NCI-H82 treated with DMSO at 0.1 percent for 48 hours (cell line): ENCODE data around the gene RDH12.
A peak's percentile ranks its signal among the peaks of the same experiment; 100 is the strongest.

Experiments
- DNase-seq: peaks from one replicate; lab custom pipeline; 2025; ENCODE audit not compliant: unreplicated experiment; lab: John Stamatoyannopoulos, UW

The RDH12 gene

GRCh38 chr14:67746927-67747326 lies 45.2 kb downstream of the RDH12 start:
- no peak for DNase-seq

- no peak for DNase-seq
Measured at GRCh38 chr14:67748312-67748711, 46.6 kb downstream of the RDH12 start.

DNA sequence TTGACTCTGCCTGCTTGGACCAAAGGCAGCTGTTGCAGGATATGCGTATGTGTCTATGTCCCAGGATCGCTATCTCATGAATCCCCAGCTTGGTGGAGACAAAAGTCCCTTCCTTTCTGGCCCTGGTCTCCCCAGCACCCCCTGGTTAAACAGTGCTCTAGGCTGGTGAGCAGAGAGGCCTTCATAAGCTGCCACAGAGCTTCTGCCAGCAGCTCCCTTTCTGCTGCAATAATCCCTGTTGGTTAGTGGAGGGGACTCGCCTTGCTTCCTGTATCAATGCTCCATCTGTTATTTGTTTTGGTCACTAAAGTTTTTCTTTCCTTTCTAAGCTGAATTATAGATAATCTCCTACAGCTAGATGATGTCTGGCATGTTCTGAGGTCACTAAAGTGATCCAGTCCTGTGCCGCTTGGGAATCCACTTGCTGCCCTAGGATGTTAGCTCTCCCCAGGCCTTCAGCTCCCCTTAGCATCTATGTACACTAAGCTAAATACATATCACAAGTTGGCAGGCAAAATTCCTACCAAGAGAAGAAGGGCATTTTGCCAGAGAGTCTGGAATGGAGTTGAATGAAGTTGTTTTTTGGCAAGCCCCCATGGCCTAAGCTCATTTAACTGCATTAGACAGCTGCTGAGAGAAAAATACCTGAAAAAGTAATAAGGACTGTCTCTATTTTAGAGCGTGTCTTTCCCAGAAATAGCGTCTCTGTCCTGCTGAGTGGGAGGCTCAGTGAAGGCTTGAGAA lies 47.8 kb downstream of the RDH12 start:
- DNase-seq, result peak; percentile 29

GRCh38 chr14:67756496-67756895 lies 54.8 kb downstream of the RDH12 start:
- DNase-seq, result no peak

- no peak for DNase-seq
Measured at GRCh38 chr14:67757175-67757574, 55.5 kb downstream of the RDH12 start.

GRCh38 chr14:67759916-67760315 lies 58.2 kb downstream of the RDH12 start:
- peak; percentile 17 for DNase-seq

DNA sequence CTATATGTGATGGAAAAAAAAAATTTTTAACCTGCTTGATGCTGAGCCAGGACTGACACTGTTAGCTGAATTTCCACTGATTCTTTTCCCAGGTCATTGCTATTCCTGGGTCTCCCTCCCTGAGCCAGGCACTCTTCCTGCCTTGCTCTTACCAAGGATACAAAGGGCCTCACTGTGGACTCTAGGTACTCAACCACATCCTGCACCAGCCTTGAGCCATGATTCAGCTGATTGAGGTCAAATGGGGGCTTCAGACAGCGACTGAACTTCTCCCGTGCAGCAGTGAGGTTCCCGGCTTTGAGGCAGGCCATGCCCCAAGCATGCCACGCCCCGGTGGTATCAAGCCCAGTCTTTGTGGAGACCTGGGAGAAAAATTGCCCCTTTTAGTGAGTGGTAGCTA lies 60.4 kb downstream of the RDH12 start:
- DNase-seq, result no peak

- DNase-seq, result no peak
Measured at GRCh38 chr14:67763158-67763822, 61.6 kb downstream of the RDH12 start.

- no peak for DNase-seq
Measured at GRCh38 chr14:67764496-67764895, 62.8 kb downstream of the RDH12 start.

- DNase-seq, result no peak
Measured at GRCh38 chr14:67765192-67765834, 63.6 kb downstream of the RDH12 start.

DNA sequence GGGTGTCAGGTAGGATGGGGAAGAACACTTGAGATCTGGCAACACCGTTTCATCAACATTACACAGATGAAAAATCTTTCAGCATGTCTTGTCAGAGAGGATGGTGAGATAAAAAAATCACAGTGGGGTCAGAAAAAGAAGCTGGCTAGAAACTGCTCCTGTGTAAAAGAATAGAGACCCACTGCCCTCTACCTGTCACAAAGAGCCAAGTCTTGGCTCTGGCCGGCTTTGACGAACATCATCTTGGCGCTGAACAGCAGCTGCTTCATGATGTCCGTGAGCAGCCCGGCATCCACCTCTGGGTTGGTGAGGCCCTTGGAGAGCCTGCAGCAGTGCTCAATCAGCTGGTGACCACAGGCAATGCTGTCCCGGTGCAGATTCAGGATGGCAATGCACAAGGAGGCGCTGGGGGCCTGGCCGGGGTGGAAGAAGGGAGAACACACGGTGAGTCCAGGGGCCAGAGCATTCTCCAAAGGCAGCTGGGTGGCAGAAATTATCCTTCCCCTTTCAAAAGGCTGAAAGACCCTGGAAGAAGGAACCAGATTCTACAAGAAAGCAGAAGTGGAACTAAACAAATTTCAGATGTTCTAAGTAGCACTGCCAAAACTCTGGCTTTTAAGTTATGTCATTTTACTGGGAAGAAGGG lies 64.5 kb downstream of the RDH12 start:
- DNase-seq, result no peak

DNA sequence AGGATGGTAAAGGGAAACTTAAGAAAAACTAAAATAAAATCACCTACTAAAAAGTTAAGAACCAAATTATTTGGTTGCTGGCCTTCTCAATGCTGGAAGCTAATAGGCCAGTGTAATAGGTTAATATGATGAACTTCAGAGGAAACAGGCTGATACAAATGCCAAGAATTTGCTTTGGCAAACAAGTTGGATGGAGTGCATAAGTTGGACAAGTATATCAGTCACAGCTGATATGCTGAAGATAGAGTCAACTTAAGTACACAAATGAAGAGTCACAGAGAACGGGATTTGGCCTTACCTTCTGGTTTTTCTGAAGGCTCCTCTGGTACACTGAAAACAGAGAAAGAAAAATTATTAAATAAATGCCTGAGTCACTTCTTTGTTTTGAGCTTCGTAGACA lies 66.5 kb downstream of the RDH12 start:
- no peak for DNase-seq

GRCh38 chr14:67773844-67774377 lies 72.2 kb downstream of the RDH12 start:
- DNase-seq, result no peak

DNA sequence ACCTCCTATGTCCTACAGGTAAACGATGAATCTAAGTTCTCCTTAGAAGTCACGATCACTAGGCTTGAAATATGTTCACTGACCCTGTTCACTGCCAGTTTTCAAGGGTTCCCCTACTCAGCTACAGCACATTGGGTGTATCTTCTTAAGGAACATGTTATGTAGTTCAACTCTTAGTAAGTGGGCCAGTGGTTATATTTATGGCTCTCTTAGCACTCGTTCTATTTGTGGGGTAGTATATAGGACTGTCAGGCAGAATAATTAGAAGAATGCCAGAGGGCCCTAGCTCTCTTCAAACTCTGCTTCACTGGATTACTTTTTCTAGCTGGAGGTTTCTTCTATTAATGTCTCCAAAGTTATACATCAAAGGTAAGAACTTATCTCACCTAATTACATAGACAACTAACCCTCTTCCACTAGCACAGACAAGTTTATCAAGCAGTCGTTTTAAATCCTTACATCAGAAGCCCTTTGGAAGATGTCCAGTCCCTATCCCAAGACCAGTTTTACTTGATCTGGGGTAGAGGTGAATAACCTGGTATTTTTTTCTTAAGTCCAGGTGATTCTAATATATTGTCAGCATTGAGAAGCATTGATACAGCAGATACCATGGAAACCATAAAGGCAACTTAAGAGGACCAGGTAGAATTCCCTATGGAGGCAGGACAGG lies 75.1 kb downstream of the RDH12 start:
- DNase-seq, result no peak

DNA sequence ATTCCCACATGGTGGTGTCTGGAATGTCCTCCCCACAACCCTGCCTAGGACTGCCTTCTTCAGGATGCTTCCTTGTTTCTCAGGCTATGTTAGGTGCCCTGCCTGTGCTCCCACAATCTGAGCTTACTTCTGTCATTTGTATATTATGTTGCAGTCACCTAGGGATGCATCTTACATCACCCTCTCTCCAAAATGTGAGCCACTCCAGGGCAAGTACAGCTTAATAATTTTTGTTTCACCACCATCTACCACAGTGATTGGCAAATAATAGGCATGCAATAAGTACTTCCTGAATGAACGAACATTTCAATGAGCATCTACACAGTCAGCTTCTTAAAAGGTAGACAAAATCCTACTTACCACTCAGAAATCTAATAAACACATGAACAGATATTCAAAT lies 77.1 kb downstream of the RDH12 start:
- no peak for DNase-seq

DNA sequence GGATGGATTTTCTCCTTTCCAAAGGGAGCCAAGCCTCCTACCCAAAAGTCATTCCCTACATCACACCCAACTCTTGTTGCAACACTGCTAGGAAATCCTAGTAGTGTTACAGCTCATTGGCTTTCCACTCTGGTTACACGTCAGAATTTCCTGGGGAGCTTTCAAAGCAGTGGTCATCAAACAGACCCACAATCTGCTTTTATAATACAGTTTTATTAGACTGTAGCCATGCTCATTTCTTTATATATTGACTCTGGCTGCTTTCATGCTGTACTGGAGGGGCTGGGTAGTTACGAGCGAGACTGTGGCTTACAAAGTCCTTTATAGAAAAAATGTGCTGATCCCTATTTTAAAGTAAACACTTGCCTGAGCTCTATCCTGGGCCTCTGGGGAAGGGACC lies 80.4 kb downstream of the RDH12 start:
- DNase-seq, result no peak
